Glomerular visceral epithelial cell (primary cell): ENCODE measurements around the gene CIROP.

ENCODE experiments used
- DNase-seq: peaks from one replicate; pipeline ENCODE4 v3.0.0-alpha.2; 2016; ENCODE audit errors: extremely low spot score

Gene CIROP

DNA sequence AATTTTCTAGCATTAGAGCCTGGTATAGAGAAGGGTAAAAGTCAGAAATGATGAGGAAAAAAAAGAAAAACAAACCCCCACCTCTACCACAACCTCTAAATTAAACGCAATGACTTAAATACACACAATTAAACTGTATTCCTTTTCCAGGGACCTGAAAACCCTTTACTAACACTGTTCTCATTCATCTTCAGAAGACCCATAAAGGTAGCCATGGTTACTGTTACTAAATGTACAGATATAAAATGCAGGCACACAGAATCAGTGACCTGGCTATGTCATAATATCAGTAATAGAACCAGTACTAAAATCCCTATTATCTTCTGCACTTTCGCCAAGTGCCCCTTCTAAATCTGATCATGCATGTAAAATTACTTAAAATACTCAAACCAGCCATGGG, 11.3 kb downstream of the CIROP start:
- DNase-seq, result no peak

- DNase-seq, result no peak
Measured at GRCh38 chr14:23093104-23093503, 11.7 kb downstream of the CIROP start.

- no peak for DNase-seq
Measured at GRCh38 chr14:23091294-23092225, 13.2 kb downstream of the CIROP start.

DNA sequence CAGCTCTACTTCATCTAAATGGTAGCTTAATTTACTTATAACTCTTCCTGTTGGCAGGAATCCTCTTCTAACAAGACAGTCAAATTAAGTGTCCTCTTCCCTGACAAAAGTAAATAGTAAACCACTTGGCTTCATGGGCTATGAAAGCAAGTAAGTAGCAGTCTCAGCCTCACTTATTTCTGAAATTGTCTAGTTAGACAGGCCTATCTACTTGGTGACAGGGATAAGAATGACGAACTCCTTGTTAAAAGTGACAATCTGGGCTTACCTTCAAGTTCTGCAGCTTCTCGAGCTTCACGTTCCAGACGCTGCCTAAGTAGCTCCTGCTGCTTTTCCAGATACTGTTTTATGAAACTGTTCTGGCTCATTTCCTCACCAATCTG, 14.5 kb downstream of the CIROP start:
- DNase-seq, result no peak

DNA sequence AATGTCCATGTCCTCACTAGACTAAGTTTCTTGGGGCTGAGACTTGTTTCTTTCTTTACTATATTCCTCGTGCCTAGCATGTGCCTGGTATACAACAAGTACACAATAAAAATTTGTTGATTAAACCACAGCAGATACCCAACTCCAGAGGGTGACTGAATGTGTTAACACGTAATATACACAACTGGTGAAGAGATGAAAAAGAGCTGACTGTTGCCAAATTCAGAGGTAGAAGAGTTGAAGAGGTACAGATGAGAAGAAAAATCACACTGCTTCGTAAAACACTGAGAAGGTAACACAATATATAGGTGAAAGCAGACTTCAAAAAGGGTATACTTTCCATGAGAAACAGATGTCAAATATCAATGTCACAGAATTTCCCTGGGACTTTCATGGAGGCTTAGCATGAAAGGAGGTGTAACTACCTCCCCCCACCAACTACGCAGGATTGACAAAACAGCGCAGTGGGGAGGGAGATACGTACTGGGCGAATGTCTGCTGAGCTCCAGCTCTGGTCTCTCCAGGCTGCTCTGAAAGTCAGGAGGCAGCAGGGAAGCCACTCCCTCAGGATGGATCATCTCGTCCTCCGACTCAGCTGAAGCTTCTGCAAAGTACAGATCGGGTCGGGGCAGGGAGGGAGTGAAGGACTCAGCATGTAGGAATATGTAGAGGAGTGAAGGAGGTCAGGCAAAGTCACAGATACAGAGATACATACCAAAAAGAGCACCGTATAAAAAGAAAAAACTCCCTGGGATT, 15.1 kb downstream of the CIROP start:
- DNase-seq, result no peak

GRCh38 chr14:23086565-23086964, 18.2 kb downstream of the CIROP start:
- DNase-seq, result no peak

DNA sequence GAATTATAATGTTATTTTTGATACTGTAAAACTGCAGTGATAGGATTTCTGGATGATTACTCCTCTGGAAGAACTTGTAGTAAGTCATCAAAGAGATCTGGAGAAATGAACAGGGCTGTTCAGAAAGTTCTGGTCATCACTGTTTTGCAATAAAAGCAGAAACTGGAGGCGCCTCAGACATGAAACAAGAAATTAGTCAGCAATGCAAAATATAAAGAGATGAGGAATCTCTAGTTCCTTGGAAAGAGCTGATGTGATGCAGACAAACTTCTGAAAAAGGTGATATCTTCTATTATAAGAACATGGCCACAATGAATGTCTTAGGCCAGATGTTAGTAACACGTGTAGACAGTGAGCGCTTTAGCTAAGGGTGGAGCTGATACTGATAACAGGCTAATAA, 19.3 kb downstream of the CIROP start:
- DNase-seq, result no peak

- DNase-seq, result no peak
Measured at GRCh38 chr14:23080474-23080873, 24.3 kb downstream of the CIROP start.

DNA sequence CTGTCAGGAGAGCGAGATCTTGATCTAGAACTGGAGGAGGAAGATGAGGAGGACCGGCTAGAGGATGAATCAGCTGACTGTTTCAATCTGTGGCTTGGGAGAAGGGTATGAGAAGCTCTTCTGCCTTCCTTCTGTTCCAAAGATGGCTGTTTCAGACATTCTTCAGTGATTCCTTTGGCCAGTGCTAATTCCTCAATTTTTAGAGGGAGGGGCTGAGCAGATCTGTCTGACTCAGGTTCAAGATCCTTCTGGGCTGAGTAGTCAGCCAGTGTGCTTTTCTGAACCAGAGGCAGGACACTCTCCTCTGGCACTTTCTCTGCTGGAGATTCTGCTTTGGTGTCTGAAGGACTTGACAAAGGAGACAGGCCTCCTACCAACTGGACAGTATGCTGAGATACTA, 25.1 kb downstream of the CIROP start:
- DNase-seq, result no peak

DNA sequence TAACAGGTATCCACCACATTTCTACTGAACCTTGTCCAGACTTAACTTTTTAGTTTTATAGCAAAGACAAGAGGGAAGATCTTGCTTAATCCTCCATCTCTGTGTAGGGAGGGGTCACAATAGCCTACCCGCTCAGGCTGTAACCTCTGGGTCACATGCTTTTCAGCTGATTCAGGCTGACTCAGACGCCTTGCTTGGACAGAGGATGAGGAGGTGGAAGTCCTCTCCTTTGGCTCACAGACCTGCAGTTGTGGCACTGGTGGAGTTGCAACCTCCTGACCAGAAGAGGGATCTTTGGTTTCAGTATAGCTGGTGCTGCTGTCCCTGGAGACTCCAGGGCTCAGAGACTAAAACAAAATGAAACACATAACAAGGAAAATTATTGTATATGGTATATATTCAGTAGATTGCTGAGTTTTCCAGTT, 26.1 kb downstream of the CIROP start:
- DNase-seq, result peak; percentile 91

GRCh38 chr14:23077962-23078361, 26.8 kb downstream of the CIROP start:
- DNase-seq, result no peak

- DNase-seq, result peak; percentile 47
Measured at GRCh38 chr14:23076785-23077408, 27.9 kb downstream of the CIROP start.

DNA sequence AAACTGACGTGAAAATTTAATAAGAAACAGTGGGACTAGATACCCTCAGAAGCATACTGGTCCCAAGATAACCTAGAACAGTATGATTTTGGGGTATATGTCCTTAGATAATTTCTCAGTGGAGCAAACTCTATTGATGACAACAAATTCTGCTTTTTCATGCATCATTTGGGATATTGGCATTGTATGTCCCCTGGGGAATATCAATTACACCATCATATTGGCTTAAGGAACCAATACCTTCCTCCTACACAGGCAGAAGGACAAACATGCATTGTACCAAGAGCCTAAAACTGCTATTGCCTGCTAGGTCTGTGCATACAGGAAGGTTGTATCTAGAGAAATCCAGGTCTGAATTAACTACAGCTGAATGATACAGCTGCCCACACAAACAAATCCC, 29.9 kb downstream of the CIROP start:
- DNase-seq, result no peak

DNA sequence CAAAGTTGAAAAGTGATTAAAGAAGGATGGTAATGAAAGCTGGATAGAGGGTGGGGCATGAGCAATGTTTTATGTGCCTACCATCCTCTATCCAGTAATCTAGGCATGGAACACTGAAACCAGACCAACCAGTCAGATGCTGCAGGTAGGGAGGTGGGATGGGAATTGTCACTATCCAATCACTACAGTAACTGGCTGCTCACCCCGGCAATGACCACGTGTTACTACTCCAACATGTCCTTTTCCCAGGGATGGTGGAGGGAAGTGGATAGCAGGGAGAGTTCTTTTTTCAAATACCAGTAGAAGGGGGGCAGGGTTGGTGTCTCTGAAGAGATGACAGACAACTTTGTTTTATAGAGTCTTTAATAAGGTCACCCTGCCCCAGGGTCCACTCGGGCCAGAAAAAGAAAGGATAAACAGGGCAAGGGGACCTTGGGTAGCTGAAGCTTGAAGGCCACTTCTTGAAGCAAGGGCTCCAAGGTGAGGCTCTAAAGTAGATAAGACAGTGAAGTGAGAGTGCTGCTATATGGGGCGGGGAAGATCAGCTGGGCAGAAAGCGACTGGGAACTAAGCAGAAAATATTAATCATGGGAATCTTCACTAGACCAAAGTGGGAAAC, 32.8 kb downstream of the CIROP start:
- DNase-seq, result no peak

DNA sequence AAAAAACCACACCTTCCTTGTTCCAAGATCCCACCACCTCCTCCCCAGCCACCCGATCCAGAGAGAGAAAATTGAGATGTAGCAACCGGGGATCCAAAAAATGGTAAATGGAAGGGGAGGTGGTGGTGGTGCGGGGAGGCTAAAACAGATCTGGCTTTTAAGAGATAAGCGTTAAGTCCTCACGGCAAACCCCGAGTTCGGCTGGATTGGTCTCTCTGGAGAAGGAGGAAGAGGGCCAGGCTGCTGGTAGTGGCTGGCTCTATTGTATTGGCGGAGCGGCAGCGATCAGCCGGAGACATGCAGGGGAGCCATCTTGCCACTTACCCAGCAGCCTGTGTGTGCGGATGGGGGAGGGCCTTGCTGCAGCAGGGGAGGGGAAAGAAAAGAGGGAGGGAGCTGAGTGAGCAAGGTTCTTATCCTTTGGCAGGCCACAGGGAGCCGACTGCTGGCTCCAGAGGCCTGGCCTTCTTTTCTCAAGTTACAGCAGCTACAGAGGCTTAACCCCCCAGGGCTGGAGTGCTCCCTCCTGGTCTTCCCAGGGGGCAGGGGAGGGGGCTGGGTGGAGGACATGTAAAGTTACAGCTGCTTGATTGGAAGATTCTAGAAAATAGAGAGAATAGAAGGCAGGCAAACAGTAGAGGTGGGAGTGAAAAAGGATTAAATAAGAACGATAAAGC, 33.4 kb downstream of the CIROP start:
- DNase-seq, result peak; percentile 88

DNA sequence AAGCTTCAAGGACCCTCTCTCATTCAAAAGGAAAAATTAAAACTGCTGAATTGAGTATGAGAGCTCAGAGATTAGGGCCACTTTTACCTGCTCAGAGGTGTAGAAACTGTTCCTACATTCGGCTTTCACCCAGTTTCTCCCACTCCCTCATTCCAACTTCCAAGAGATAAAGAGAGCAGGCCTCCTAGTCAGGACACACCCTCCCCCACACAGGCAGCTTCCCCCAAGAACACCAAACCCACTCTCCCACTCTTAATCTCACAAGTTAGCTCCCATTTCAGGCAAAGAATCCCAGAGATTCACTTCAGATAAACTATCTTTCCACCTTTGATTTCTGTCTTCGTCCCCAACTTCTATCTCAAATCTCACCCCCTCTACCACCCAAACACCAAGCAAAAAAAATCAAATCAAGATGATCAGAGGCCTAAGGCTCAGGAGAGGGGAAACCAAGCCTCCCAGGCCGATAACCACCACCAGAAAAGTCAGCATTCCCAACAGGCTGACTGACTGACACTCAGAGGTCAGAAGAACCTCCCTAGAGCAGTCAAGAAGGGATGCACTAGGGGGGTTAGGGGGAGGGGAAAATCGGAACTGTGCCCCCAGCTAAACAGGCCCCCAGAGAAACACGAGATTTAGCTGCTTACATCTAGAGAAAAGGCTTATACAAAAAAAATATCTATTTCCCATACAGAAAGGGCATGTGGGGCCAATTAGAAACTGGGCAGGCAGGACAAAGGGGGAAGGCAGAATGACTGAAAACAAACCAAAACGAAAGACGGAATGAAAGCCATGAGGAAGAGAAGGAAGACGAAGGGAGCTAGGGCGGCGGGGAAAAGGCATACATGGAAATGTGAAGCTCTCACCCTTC, 34.3 kb downstream of the CIROP start:
- no peak for DNase-seq

- no peak for DNase-seq
Measured at GRCh38 chr14:23069413-23069806, 35.4 kb downstream of the CIROP start.

GRCh38 chr14:23068789-23069412, 35.9 kb downstream of the CIROP start:
- peak; percentile 94 for DNase-seq

DNA sequence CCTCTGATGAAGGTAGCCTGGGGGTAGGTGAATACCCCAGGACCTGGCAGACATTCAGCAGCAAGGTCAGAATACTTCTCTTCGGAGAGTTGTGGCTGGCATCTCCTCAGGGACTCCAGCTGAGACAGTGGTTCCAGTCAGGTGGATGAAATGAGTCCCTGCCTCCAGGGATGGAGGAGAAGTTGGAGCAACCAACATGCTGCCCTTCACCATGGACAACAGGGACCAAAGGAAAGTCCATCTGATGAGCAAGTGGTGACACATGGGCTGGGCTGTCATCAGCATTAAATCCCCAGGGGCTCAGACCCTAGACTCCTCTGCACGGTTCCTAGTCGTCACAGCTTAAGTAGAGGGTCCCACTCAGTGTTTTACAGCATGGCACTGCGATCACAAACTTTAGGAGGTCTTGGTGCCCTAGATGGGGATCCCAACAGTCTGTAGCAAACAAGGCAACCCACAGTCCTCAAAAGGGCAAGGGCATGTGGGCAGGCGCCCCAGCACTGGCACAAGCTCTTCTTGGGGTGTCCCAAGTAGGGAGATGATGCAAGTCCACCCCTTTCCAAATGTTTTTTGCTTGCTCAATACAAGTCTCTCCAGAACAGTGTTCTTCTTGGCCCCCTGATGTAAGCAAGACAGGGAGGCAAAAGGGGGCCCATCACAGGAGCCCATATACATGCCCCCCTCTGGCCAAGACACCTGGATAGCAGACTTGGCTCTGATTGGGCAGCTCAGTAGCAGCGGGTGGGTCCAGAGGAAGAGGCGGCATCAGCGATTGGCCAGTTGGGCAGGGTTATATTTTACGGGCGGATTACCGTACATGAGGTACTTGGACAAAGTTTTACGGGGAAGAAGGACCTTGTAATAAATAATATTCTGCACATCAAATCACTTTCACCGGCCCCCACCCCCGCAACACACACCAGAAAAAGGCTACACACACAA, 36.7 kb downstream of the CIROP start:
- DNase-seq, result no peak
